ENCODE results near the gene IPO13.
A peak's percentile ranks its signal among the peaks of the same experiment; 100 is the strongest.

Gene IPO13

GRCh38 chr1:43942411-43942810 lies 4.3 kb upstream of the IPO13 start:
- Histone ChIP-seq H3K9me3 (ENCODE audit: control insufficient read depth, low read length) (no peaks in the 10 kb centered on the region), H3K4me3 (ENCODE audit: low read length) (no peak overlapping the region)

GRCh38 chr1:43944860-43945259 lies 1.9 kb upstream of the IPO13 start:
- no peaks in the 10 kb centered on the region for H3K9me3 ChIP-seq (ENCODE audit: control insufficient read depth, low read length)
- no peaks in the 10 kb centered on the region for H3K27me3 ChIP-seq (replicated peaks; ENCODE audit: control insufficient read depth, insufficient read depth, low read length)
- H3K4me1 ChIP-seq (ENCODE audit: control insufficient read depth, insufficient read depth, low read length): peaks cover 21% of the 10 kb centered on the region
- no peak overlapping the region for H3K9ac ChIP-seq (ENCODE audit: low read length)
- H3K36me3 ChIP-seq (ENCODE audit: control insufficient read depth, insufficient read depth, low read length, severe bottlenecking): peaks cover 5% of the 10 kb centered on the region
- DNase-seq (ENCODE audit: low read depth): no peak
- H3K4me3 ChIP-seq (ENCODE audit: low read length): no peak overlapping the region

More at GRCh38 chr1:43942411-43942810, 4.3 kb upstream of the IPO13 start:
- H3K27me3 ChIP-seq (replicated peaks; ENCODE audit: control insufficient read depth, insufficient read depth, low read length): peaks cover 13% of the 10 kb centered on the region
- no peak for DNase-seq (ENCODE audit: low read depth)
- H3K4me1 ChIP-seq (ENCODE audit: control insufficient read depth, insufficient read depth, low read length): peaks cover 8% of the 10 kb centered on the region
- H3K9ac ChIP-seq (ENCODE audit: low read length): no peak overlapping the region
- H3K36me3 ChIP-seq (ENCODE audit: control insufficient read depth, insufficient read depth, low read length, severe bottlenecking): no peaks in the 10 kb centered on the region

GRCh38 chr1:43945674-43946235 lies 995 bp upstream of the IPO13 start:
- Histone ChIP-seq H3K36me3 (ENCODE audit: control insufficient read depth, insufficient read depth, low read length, severe bottlenecking) (peaks cover 14% of the 10 kb centered on the region), H3K9me3 (ENCODE audit: control insufficient read depth, low read length) (no peaks in the 10 kb centered on the region), H3K27me3 (replicated peaks; ENCODE audit: control insufficient read depth, insufficient read depth, low read length) (no peaks in the 10 kb centered on the region), H3K9ac (ENCODE audit: low read length) (peak overlapping the region; percentile 100), H3K4me1 (ENCODE audit: control insufficient read depth, insufficient read depth, low read length) (peaks cover 21% of the 10 kb centered on the region), H3K4me3 (ENCODE audit: low read length) (peak overlapping the region; percentile 98)
- DNase-seq (ENCODE audit: low read depth): no peak

GRCh38 chr1:43947061-43947873 lies 517 bp downstream of the IPO13 start:
- H3K36me3 ChIP-seq (ENCODE audit: control insufficient read depth, insufficient read depth, low read length, severe bottlenecking): peaks cover 14% of the 10 kb centered on the region
- H3K27me3 ChIP-seq (replicated peaks; ENCODE audit: control insufficient read depth, insufficient read depth, low read length): no peaks in the 10 kb centered on the region
- peak overlapping the region; percentile 100 for H3K9ac ChIP-seq (ENCODE audit: low read length)
- peaks cover 29% of the 10 kb centered on the region for H3K4me1 ChIP-seq (ENCODE audit: control insufficient read depth, insufficient read depth, low read length)
- no peaks in the 10 kb centered on the region for H3K9me3 ChIP-seq (ENCODE audit: control insufficient read depth, low read length)
- peak overlapping the region; percentile 98 for H3K4me3 ChIP-seq (ENCODE audit: low read length)
- no peak for DNase-seq (ENCODE audit: low read depth)

- no peak for DNase-seq (ENCODE audit: low read depth)
- H3K4me3 ChIP-seq (ENCODE audit: low read length): peak overlapping the region; percentile 98
- H3K4me1 ChIP-seq (ENCODE audit: control insufficient read depth, insufficient read depth, low read length): peaks cover 29% of the 10 kb centered on the region
- H3K36me3 ChIP-seq (ENCODE audit: control insufficient read depth, insufficient read depth, low read length, severe bottlenecking): peaks cover 14% of the 10 kb centered on the region
- peak overlapping the region; percentile 100 for H3K9ac ChIP-seq (ENCODE audit: low read length)
- H3K9me3 ChIP-seq (ENCODE audit: control insufficient read depth, low read length): no peaks in the 10 kb centered on the region
- H3K27me3 ChIP-seq (replicated peaks; ENCODE audit: control insufficient read depth, insufficient read depth, low read length): no peaks in the 10 kb centered on the region
Measured at GRCh38 chr1:43947874-43948437, 1.2 kb downstream of the IPO13 start.

GRCh38 chr1:43949678-43950077 lies 2.9 kb downstream of the IPO13 start:
- H3K4me3 ChIP-seq (ENCODE audit: low read length): no peak overlapping the region
- H3K9me3 ChIP-seq (ENCODE audit: control insufficient read depth, low read length): no peaks in the 10 kb centered on the region
- no peak overlapping the region for H3K9ac ChIP-seq (ENCODE audit: low read length)
- peaks cover 29% of the 10 kb centered on the region for H3K4me1 ChIP-seq (ENCODE audit: control insufficient read depth, insufficient read depth, low read length)
- no peak for DNase-seq (ENCODE audit: low read depth)
- peaks cover 14% of the 10 kb centered on the region for H3K36me3 ChIP-seq (ENCODE audit: control insufficient read depth, insufficient read depth, low read length, severe bottlenecking)
- no peaks in the 10 kb centered on the region for H3K27me3 ChIP-seq (replicated peaks; ENCODE audit: control insufficient read depth, insufficient read depth, low read length)

GRCh38 chr1:43951021-43951985 lies 4.6 kb downstream of the IPO13 start:
- H3K27me3 ChIP-seq (replicated peaks; ENCODE audit: control insufficient read depth, insufficient read depth, low read length): no peaks in the 10 kb centered on the region
- peaks cover 22% of the 10 kb centered on the region for H3K4me1 ChIP-seq (ENCODE audit: control insufficient read depth, insufficient read depth, low read length)
- DNase-seq (ENCODE audit: low read depth): no peak
- H3K4me3 ChIP-seq (ENCODE audit: low read length): no peak overlapping the region
- no peaks in the 10 kb centered on the region for H3K9me3 ChIP-seq (ENCODE audit: control insufficient read depth, low read length)
- H3K36me3 ChIP-seq (ENCODE audit: control insufficient read depth, insufficient read depth, low read length, severe bottlenecking): peaks cover 15% of the 10 kb centered on the region
- H3K9ac ChIP-seq (ENCODE audit: low read length): no peak overlapping the region

GRCh38 chr1:43952731-43953346 lies 6.1 kb downstream of the IPO13 start:
- Histone ChIP-seq H3K36me3 (ENCODE audit: control insufficient read depth, insufficient read depth, low read length, severe bottlenecking) (peaks cover 31% of the 10 kb centered on the region), H3K4me3 (ENCODE audit: low read length) (no peak overlapping the region), H3K4me1 (ENCODE audit: control insufficient read depth, insufficient read depth, low read length) (peaks cover 17% of the 10 kb centered on the region), H3K27me3 (replicated peaks; ENCODE audit: control insufficient read depth, insufficient read depth, low read length) (no peaks in the 10 kb centered on the region), H3K9ac (ENCODE audit: low read length) (no peak overlapping the region), H3K9me3 (ENCODE audit: control insufficient read depth, low read length) (no peaks in the 10 kb centered on the region)
- DNase-seq (ENCODE audit: low read depth): no peak

GRCh38 chr1:43953361-43953760 lies 6.6 kb downstream of the IPO13 start:
- H3K4me1 ChIP-seq (ENCODE audit: control insufficient read depth, insufficient read depth, low read length): peaks cover 12% of the 10 kb centered on the region
- H3K4me3 ChIP-seq (ENCODE audit: low read length): no peak overlapping the region
- no peak overlapping the region for H3K9ac ChIP-seq (ENCODE audit: low read length)
- H3K9me3 ChIP-seq (ENCODE audit: control insufficient read depth, low read length): no peaks in the 10 kb centered on the region
- no peaks in the 10 kb centered on the region for H3K27me3 ChIP-seq (replicated peaks; ENCODE audit: control insufficient read depth, insufficient read depth, low read length)
- no peak for DNase-seq (ENCODE audit: low read depth)
- H3K36me3 ChIP-seq (ENCODE audit: control insufficient read depth, insufficient read depth, low read length, severe bottlenecking): peaks cover 36% of the 10 kb centered on the region

- peaks cover 43% of the 10 kb centered on the region for H3K36me3 ChIP-seq (ENCODE audit: control insufficient read depth, insufficient read depth, low read length, severe bottlenecking)
- H3K27me3 ChIP-seq (replicated peaks; ENCODE audit: control insufficient read depth, insufficient read depth, low read length): no peaks in the 10 kb centered on the region
- no peak overlapping the region for H3K4me3 ChIP-seq (ENCODE audit: low read length)
- H3K4me1 ChIP-seq (ENCODE audit: control insufficient read depth, insufficient read depth, low read length): peaks cover 7% of the 10 kb centered on the region
- no peaks in the 10 kb centered on the region for H3K9me3 ChIP-seq (ENCODE audit: control insufficient read depth, low read length)
- no peak for DNase-seq (ENCODE audit: low read depth)
- no peak overlapping the region for H3K9ac ChIP-seq (ENCODE audit: low read length)
Measured at GRCh38 chr1:43954036-43954435, 7.3 kb downstream of the IPO13 start.
